GM21825 (cell line): Measurements from ENCODE around the gene C1QTNF2.

Experiments
- ATAC-seq: cut with Tn5 transposase; IDR thresholded peaks from one replicate; pipeline ENCODE4 v1.9.1; 2021; ENCODE audit warnings: mild to moderate bottlenecking, moderate library complexity; ENCODE audit not compliant: unreplicated experiment

The C1QTNF2 gene

GRCh38 chr5:160375166-160375565, 4.7 kb upstream of the C1QTNF2 start:
- ATAC-seq, result no peak

- no peak for ATAC-seq
These were observed 868 bp upstream of the C1QTNF2 start for GRCh38 chr5:160371294-160371693.

GRCh38 chr5:160370713-160371034, 248 bp upstream of the C1QTNF2 start:
- ATAC-seq, result no peak

- ATAC-seq, result no peak
These were observed 2.5 kb downstream of the C1QTNF2 start for GRCh38 chr5:160367885-160368284.

GRCh38 chr5:160367261-160367660, 3.2 kb downstream of the C1QTNF2 start:
- no peak for ATAC-seq

GRCh38 chr5:160366230-160366629, 4.2 kb downstream of the C1QTNF2 start:
- ATAC-seq, result no peak

GRCh38 chr5:160363660-160364395, 6.6 kb downstream of the C1QTNF2 start:
- ATAC-seq, result no peak

GRCh38 chr5:160363211-160363610, 7.2 kb downstream of the C1QTNF2 start:
- ATAC-seq, result no peak

- no peak for ATAC-seq
These were observed 8.7 kb downstream of the C1QTNF2 start for GRCh38 chr5:160361624-160362228.

GRCh38 chr5:160360310-160360709, 10.1 kb downstream of the C1QTNF2 start:
- ATAC-seq, result no peak

- no peak for ATAC-seq
These were observed 10.6 kb downstream of the C1QTNF2 start for GRCh38 chr5:160359816-160360215.

GRCh38 chr5:160359242-160359641, 11.2 kb downstream of the C1QTNF2 start:
- no peak for ATAC-seq

GRCh38 chr5:160357861-160358411, 12.5 kb downstream of the C1QTNF2 start:
- no peak for ATAC-seq

- no peak for ATAC-seq
These were observed 13.0 kb downstream of the C1QTNF2 start for GRCh38 chr5:160357394-160357793.

GRCh38 chr5:160356550-160357347, 13.7 kb downstream of the C1QTNF2 start:
- no peak for ATAC-seq

GRCh38 chr5:160354666-160355065, 15.8 kb downstream of the C1QTNF2 start:
- ATAC-seq, result no peak

- ATAC-seq, result no peak
These were observed 17.0 kb downstream of the C1QTNF2 start for GRCh38 chr5:160353379-160353778.

- ATAC-seq, result no peak
These were observed 18.1 kb downstream of the C1QTNF2 start for GRCh38 chr5:160352308-160352707.

- no peak for ATAC-seq
These were observed 20.5 kb downstream of the C1QTNF2 start for GRCh38 chr5:160349935-160350303.

- no peak for ATAC-seq
These were observed 21.0 kb downstream of the C1QTNF2 start for GRCh38 chr5:160349249-160349934.

GRCh38 chr5:160348080-160348479, 22.3 kb downstream of the C1QTNF2 start:
- no peak for ATAC-seq
